ENCODE results near the gene CWC25. TPM values are rescaled to one million over a fixed set of nuclear protein-coding genes. Genes with fewer than 3 reads are reported as not detected.

The CWC25 gene
- polyA plus RNA-seq, 1 donor (not counting 4 experiments of a cell fraction or from before 2014, with no cell fraction given): 14.9 TPM

DNA sequence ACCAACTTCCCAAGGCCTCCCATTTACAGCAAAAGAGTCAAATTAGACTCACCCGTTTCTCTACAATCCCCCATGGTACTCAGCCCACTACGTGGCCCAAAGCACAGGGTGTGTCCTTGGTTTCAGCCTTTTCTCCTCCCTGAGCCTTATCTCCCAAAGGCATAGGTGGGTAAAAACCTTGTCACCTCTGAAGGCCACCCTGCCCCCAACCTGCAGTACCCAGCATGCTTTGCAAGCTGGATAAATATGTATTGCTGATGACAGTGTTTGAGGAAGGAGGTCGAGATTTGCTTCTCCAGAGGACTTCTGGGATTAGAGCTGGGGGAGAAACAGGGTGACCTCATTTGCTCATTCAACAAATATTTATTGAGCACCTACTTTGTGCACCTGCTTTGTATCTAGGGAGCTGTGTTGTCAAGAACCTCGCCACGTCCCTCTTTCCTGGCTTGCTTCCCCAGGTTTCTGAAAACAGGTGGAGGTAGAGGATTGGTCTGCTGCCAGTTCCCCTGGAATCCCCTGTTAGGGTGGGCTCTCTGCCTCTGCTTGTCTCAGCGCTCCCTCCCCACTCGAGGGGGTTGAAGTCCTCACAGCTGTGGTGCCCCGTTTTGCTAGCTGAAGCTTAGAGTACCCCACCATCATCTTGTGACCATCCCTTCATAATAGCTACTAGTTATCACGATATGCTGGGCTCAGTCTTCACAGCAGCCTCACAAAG lies 47.7 kb upstream of the CWC25 start:
- Histone ChIP-seq H2AFZ (ENCODE audit: control insufficient read depth, low read length) (no peak overlapping the region), H3K4me2 (ENCODE audit: control insufficient read depth, extremely low read depth, insufficient read depth, low read depth, low read length) (peak overlapping the region; percentile 99), H3K4me1 (ENCODE audit: control insufficient read depth, extremely low read depth, insufficient read depth, low read length) (peaks cover 70% of the 10 kb centered on the region), H3K9me3 (ENCODE audit: control insufficient read depth, low read depth, low read length) (no peaks in the 10 kb centered on the region), H3K79me2 (ENCODE audit: control insufficient read depth, insufficient read depth, low read length) (peaks cover 75% of the 10 kb centered on the region), H3K36me3 (ENCODE audit: control insufficient read depth in 2 of 2, extremely low read depth in 1 of 2, insufficient read depth in 2 of 2, low read length in 2 of 2) (peaks cover 19 to 21% of the 10 kb centered on the region in 2 experiments), H3K9ac (ENCODE audit: control insufficient read depth, extremely low read depth, insufficient read depth, low read length) (no peak overlapping the region), H3K27me3 (ENCODE audit: control insufficient read depth, extremely low read depth, insufficient read depth, low read length) (no peaks in the 10 kb centered on the region), H3K4me3 (ENCODE audit: control insufficient read depth in 2 of 3, extremely low read depth in 1 of 3, insufficient read depth in 2 of 3, low read depth in 1 of 3, low read length in 3 of 3) (peak overlapping the region in 1 of 3 experiments; percentile 5), H4K20me1 (ENCODE audit: control insufficient read depth, extremely low read depth, insufficient read depth, low read length) (peaks cover 28% of the 10 kb centered on the region), H3K27ac (ENCODE audit: control insufficient read depth, insufficient read depth, low read length) (no peak overlapping the region), H3K9me1 (ENCODE audit: control insufficient read depth, extremely low read depth, insufficient read depth, low read length) (peaks cover 5% of the 10 kb centered on the region)
- FAIRE-seq: no peak
- DNase-seq (ENCODE audit: low read depth, low spot score): no peak
- dilution Hi-C loops (cut with MboI; ENCODE audit: extremely low pct_ligation_motif_present, low sequenced_read_pairs): no loop called here
- TF ChIP-seq, protein P1, sequence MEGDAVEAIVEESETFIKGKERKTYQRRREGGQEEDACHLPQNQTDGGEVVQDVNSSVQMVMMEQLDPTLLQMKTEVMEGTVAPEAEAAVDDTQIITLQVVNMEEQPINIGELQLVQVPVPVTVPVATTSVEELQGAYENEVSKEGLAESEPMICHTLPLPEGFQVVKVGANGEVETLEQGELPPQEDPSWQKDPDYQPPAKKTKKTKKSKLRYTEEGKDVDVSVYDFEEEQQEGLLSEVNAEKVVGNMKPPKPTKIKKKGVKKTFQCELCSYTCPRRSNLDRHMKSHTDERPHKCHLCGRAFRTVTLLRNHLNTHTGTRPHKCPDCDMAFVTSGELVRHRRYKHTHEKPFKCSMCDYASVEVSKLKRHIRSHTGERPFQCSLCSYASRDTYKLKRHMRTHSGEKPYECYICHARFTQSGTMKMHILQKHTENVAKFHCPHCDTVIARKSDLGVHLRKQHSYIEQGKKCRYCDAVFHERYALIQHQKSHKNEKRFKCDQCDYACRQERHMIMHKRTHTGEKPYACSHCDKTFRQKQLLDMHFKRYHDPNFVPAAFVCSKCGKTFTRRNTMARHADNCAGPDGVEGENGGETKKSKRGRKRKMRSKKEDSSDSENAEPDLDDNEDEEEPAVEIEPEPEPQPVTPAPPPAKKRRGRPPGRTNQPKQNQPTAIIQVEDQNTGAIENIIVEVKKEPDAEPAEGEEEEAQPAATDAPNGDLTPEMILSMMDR (optimal IDR thresholded peaks at IDR 0.05 in 1 of 3, IDR thresholded peaks at IDR 0.05 in 1 of 3, conservative IDR thresholded peaks at IDR 0.05 in 1 of 3; ENCODE audit: extremely low read depth in 1 of 3, insufficient read depth in 2 of 3, low read length in 3 of 3): no peak
- TF ChIP-seq EZH2 (IDR thresholded peaks at IDR 0.05; ENCODE audit: low read length): no peak

DNA sequence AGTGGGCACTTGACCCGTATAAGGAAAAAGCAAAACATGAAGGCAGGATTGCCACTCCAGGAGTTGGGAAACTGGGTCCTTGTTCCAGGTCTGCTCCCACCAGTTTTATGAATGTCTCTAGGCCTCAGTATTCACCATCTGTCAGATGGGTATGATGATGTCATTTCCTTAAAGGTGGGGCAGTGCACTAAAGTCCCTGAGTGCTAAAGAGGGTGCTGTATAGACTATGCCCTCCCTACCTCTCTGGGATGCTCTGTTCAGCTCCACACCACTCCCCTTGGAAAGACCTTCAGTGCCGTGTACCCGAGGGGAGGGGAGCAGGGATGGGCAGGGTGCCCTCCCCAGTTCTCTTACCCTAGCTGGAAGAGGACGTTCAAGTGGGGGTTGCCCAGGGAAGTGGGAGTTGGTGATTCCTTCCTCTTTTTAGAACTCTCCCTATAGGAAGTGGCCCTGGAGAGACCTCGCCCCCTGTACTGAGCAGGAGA lies 46.9 kb upstream of the CWC25 start:
- peaks cover 28% of the 10 kb centered on the region for H4K20me1 ChIP-seq (ENCODE audit: control insufficient read depth, extremely low read depth, insufficient read depth, low read length)
- H3K79me2 ChIP-seq (ENCODE audit: control insufficient read depth, insufficient read depth, low read length): peaks cover 68% of the 10 kb centered on the region
- no peaks in the 10 kb centered on the region for H3K9me3 ChIP-seq (ENCODE audit: control insufficient read depth, low read depth, low read length)
- no peak for FAIRE-seq
- H3K27me3 ChIP-seq (ENCODE audit: control insufficient read depth, extremely low read depth, insufficient read depth, low read length): no peaks in the 10 kb centered on the region
- peak overlapping the region; percentile 82 to 87 (median 84) for H3K4me3 ChIP-seq (ENCODE audit: control insufficient read depth in 2 of 3, extremely low read depth in 1 of 3, insufficient read depth in 2 of 3, low read depth in 1 of 3, low read length in 3 of 3)
- H3K27ac ChIP-seq (ENCODE audit: control insufficient read depth, insufficient read depth, low read length): peak overlapping the region; percentile 72
- H3K9ac ChIP-seq (ENCODE audit: control insufficient read depth, extremely low read depth, insufficient read depth, low read length): peak overlapping the region; percentile 88
- H3K36me3 ChIP-seq (ENCODE audit: control insufficient read depth in 2 of 2, extremely low read depth in 1 of 2, insufficient read depth in 2 of 2, low read length in 2 of 2): peaks cover 14 to 21% of the 10 kb centered on the region in 2 experiments
- H3K9me1 ChIP-seq (ENCODE audit: control insufficient read depth, extremely low read depth, insufficient read depth, low read length): peaks cover 4% of the 10 kb centered on the region
- no peak overlapping the region for H2AFZ ChIP-seq (ENCODE audit: control insufficient read depth, low read length)
- no peak for DNase-seq (ENCODE audit: low read depth, low spot score)
- dilution Hi-C loops (cut with MboI; ENCODE audit: extremely low pct_ligation_motif_present, low sequenced_read_pairs): no loop called here
- no peak for TF ChIP-seq EZH2 (IDR thresholded peaks at IDR 0.05; ENCODE audit: low read length)
- TF ChIP-seq, protein P1 (optimal IDR thresholded peaks at IDR 0.05 in 1 of 3, IDR thresholded peaks at IDR 0.05 in 1 of 3, conservative IDR thresholded peaks at IDR 0.05 in 1 of 3; ENCODE audit: extremely low read depth in 1 of 3, insufficient read depth in 2 of 3, low read length in 3 of 3): no peak
- peak overlapping the region; percentile 99 for H3K4me2 ChIP-seq (ENCODE audit: control insufficient read depth, extremely low read depth, insufficient read depth, low read depth, low read length)
- peaks cover 67% of the 10 kb centered on the region for H3K4me1 ChIP-seq (ENCODE audit: control insufficient read depth, extremely low read depth, insufficient read depth, low read length)
